ENCODE measurements around the gene PRKCG.

The PRKCG gene

GRCh38 chr19:53871454-53871853 lies 10.5 kb upstream of the PRKCG start:
- no peak for DNase-seq (ENCODE audit: low read depth in 3 of 3)

- no peak for DNase-seq (ENCODE audit: low read depth in 3 of 3)
Observed at GRCh38 chr19:53872762-53873161, 9.2 kb upstream of the PRKCG start.

- DNase-seq (ENCODE audit: low read depth in 3 of 3): no peak
Observed at GRCh38 chr19:53873773-53874605, 8.0 kb upstream of the PRKCG start.

GRCh38 chr19:53874606-53874990 lies 7.4 kb upstream of the PRKCG start:
- DNase-seq (ENCODE audit: low read depth in 3 of 3): no peak

GRCh38 chr19:53875602-53876325 lies 6.2 kb upstream of the PRKCG start:
- DNase-seq (ENCODE audit: low read depth in 3 of 3): no peak

DNA sequence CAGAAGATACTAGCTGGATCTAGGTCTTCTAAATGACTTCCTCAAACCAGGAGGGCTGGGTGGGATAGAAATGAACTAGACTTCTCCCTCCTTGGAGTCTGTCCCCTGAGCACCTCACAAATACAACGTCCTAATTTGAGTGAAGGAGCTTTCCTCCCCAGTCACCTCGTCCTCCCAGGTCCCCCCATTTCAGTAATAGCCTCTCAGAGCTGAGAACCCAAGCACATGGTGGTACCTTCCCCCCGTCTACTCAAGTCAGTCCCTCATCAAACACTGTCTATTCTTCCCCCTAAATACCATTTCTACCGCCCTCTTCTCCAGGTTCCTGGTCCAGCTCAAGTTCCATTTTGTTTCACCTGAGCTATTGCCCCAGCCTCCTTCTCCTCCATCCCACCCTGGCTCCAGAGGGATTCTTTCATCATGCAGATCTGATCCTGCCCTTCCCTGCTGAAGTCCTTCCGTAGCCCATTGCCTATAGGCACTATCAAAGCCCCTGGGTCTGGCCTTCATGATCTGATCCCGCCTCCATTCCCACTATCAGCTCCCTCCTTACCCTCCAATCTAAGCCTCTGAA lies 5.3 kb upstream of the PRKCG start:
- no peak for DNase-seq (ENCODE audit: low read depth in 3 of 3)

DNA sequence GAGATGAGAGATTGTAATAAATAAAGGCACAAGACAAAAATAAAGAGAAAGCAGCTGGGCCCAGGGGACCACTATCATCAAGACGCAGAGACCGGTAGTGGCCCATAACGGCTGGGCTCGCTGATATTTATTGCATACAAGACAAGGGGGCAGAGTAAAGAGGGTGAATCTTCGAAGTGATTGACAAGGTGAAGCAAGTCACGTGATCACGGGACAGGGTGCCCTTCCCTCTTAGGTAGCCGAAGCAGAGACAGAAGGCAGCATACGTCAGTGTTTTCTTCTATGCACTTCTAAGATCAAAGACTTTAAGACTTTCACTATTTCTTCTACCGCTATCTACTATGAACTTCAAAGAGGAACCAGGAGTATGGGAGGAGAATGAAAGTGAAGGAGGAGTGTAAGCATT lies 4.6 kb upstream of the PRKCG start:
- DNase-seq (ENCODE audit: low read depth in 3 of 3): no peak

- no peak for DNase-seq (ENCODE audit: low read depth in 3 of 3)
Observed at GRCh38 chr19:53878776-53879139, 3.2 kb upstream of the PRKCG start.

GRCh38 chr19:53879140-53880081 lies 2.6 kb upstream of the PRKCG start:
- peak; percentile 54 to 63 (median 60) for DNase-seq (ENCODE audit: low read depth in 3 of 3)

DNA sequence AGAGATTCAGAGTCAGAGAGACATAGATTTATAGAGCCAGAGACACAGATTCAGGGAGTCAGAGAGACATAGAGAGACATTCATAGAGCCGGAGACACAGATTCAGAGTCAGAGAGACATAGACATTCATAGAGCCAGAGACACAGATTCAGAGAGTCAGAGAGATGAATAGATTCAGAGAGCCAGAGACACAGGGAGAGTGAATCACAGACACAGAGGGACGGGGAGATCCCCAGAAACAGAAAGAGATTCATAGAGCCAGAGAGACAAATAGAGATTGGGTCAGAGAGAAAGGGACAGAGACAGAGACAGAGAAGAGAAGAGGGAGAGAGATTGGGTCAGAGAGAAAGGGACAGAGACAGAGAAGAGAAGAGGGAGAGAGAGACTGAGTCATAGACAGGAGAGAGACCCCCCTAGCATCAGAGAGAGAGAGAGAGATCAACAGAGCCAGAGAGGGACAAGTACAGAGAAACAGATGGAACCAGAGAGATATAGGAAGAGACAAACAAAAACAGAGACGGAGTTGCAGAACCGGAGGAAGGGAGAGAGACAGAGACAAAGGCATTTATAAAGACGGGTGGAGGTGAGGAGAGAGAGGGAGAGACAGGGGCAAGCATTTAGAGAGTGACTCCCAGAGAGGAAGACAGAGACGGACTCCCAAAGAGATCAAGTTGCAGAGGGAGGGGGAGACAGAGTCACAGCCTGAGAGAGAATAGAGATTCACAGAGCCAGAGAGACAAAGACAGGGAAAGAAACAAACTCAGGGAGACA lies 1.1 kb upstream of the PRKCG start:
- DNase-seq (ENCODE audit: low read depth in 3 of 3): no peak

GRCh38 chr19:53882391-53883050 lies 524 bp downstream of the PRKCG start:
- no peak for DNase-seq (ENCODE audit: low read depth in 3 of 3)

- no peak for DNase-seq (ENCODE audit: low read depth in 3 of 3)
Observed at GRCh38 chr19:53883231-53883661, 1.2 kb downstream of the PRKCG start.

GRCh38 chr19:53883741-53884140 lies 1.7 kb downstream of the PRKCG start:
- no peak for DNase-seq (ENCODE audit: low read depth in 3 of 3)

DNA sequence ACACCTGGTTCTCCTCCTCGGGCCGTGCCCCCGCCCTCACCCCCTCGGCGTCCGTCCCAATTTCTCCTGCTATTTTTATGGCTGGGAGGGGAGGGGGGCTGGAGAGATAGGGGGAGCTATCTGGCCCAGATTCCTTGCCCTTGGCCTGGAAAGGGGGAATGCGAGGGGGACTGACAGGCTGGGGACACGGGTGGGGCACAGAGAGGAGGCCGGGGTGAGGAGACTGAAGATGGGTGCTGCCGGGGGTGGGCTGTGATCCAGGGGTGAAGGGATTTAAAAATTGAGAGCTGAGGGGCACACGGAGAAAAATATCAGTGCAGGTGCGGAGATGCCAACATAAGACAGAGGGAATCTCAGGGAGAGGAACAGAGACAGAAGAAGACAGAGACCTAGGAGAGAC lies 2.3 kb downstream of the PRKCG start:
- no peak for DNase-seq (ENCODE audit: low read depth in 3 of 3)

DNA sequence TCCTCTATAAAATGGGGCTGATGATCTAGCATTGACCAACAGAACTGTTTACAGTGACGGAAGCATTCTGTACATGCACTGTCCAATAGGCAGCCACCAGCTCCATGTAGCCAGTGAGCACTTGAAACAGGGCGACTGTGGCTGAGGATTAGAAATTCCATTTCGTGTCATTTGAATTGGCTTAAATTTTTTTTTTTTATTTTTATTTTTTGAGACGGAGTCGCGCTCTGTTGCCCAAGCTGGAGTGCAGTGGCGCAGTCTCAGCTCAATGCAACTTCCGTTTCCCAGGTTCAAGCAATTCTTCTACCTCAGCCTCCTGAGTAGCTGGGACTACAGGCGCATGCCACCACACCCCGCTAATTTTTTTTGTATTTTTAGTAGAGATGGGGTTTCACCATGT lies 3.0 kb downstream of the PRKCG start:
- DNase-seq (ENCODE audit: low read depth in 3 of 3): no peak

DNA sequence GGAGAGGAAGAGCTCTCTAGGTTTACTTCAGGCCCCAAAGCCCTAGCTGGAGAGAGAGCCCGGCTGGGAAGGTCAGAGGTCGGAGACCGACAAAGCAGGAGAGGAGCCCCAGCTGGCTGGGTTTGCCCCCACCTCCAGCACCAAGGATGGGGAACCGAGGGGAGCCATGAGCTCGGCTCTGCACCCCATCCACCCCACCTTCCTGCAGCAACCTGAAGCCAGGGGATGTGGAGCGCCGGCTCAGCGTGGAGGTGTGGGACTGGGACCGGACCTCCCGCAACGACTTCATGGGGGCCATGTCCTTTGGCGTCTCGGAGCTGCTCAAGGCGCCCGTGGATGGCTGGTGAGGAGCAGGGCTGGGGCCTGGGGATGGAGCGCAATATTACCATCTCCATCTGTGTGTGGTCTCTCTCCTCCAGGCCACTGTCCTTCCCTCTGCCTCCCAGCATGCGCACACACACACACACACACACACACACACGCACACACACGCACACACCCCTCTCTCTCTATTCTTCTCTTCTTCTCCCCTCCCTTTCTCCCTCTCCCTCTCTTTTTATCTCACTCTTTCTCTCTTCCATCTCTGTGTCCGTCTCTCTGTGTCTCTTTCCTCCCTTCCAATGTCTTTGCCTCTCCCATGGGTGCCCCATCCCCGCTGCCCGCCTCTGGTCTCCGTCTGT lies 10.4 kb downstream of the PRKCG start:
- DNase-seq (ENCODE audit: low read depth in 3 of 3): no peak

DNA sequence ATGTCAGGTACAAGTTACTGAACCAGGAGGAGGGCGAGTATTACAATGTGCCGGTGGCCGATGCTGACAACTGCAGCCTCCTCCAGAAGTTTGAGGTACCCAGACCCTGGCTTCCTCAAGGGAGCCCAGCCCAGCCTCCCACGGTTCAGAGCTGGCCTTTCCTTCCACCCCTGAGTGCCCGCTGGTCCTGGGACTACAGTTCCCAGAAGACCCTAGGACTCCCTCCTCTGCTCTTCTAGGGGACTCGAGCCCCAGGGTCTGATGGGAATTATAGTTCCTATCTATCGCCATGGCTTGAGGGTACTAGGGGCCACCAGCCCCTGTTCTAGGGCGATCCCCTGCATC lies 11.0 kb downstream of the PRKCG start:
- DNase-seq (ENCODE audit: low read depth in 3 of 3): no peak

DNA sequence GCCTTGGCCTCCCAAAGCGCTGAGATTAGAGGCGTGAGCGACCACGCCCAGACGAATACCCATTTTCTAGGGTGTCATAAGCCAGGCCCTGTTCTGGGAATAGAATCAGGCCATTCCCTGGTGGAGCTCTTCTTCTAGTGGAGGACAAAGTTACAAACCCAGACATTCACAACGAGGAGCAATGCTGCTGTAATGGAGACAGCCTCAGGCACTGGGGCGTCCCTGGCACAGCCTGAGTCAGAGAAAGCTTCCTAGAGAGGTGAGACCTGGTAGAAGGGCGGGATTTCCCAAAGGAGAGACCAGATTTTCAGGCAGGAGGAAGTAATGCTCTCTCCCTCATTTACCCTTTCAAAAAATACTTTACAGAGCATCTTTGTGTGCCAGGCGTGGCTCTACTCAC lies 12.7 kb downstream of the PRKCG start:
- no peak for DNase-seq (ENCODE audit: low read depth in 3 of 3)

DNA sequence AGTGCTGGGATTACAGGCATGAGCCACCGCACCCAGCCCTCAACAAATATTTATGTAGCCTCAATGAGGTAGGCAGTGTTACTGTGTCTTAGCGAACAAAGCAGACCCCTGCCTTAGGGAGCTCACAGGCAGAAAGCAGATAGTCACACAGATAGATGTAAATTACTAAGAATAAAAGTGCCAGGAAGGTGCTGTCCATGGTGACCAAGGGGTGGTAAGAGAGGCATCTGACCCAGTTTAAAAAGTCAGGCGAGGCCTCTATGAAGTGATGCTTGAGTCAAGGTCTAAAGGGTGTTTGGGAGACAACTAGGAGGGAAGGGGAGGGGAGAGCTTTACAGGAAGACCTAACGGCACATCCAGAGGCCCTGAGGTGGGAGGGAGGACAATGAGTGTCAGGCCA lies 14.7 kb downstream of the PRKCG start:
- no peak for DNase-seq (ENCODE audit: low read depth in 3 of 3)

GRCh38 chr19:53897459-53897858 lies 15.5 kb downstream of the PRKCG start:
- no peak for DNase-seq (ENCODE audit: low read depth in 3 of 3)

Data from stimulated activated CD4-positive, alpha-beta T cell treated with anti-CD3 and anti-CD28 coated beads, TNF-alpha, amount 100 ng/mL, for 4 hours (primary cell).